Stimulated activated memory B cell treated with anti-CD40 and anti-IgM and Interleukin-4, amounts not matched to agents 10 μg/mL and 1 μg/mL and 100 μg/mL, for 72 hours (primary cell): ENCODE results near the gene AP1S3.
"Not testable (repeated sequence)": the region's sequence is repeated elsewhere in the genome, so short reads cannot be mapped to it uniquely, and the experiment has no call there.

Experiments
- ATAC-seq: fragments of 150-1000 bp; cut with Tn5 transposase; 2 replicates; pipeline ENCODE4 v1.10.0; 2021
- H3K27ac Mint-ChIP-seq: one replicate; pipeline ENCODE4 v1.8.0; 2022; ENCODE audit warnings: mild to moderate bottlenecking, mixed read lengths
- H3K27me3 Mint-ChIP-seq: one replicate; pipeline ENCODE4 v1.8.0; 2022; ENCODE audit warnings: mixed read lengths
- H3K36me3 Mint-ChIP-seq: one replicate; pipeline ENCODE4 v1.8.0; 2022; ENCODE audit warnings: mixed read lengths
- H3K4me1 Mint-ChIP-seq: one replicate; pipeline ENCODE4 v1.8.0; 2022; ENCODE audit warnings: mixed read lengths
- H3K4me3 Mint-ChIP-seq: one replicate; pipeline ENCODE4 v1.8.0; 2022; ENCODE audit warnings: mild to moderate bottlenecking, moderate library complexity, mixed read lengths
- H3K9me3 Mint-ChIP-seq: one replicate; pipeline ENCODE4 v1.8.0; 2022; ENCODE audit warnings: mixed read lengths

Gene AP1S3

GRCh38 chr2:223837287-223838061 is at the start of gene AP1S3:
TSS of gene AP1S3 (minus strand) at chr2:223837582. CDS start at chr2:223837450, 132 bp downstream.
- no peaks in the 10 kb centered on the region for H3K9me3 Mint-ChIP-seq
- peak within 1 kb of the TSS; percentile 96 for H3K4me3 Mint-ChIP-seq
- H3K27me3 Mint-ChIP-seq, result no peaks in the 10 kb centered on the region
- ATAC-seq, result peak; percentile 84
- H3K36me3 Mint-ChIP-seq, result peaks cover 9% of the 10 kb centered on the region
- peak within 1 kb of the TSS; percentile 96 for H3K27ac Mint-ChIP-seq
- peaks cover 68% of the 10 kb centered on the region for H3K4me1 Mint-ChIP-seq

GRCh38 chr2:223887127-223887526 is 49.7 kb upstream of the AP1S3 start:
- peaks cover 3% of the 10 kb centered on the region for H3K9me3 Mint-ChIP-seq
- peak overlapping the region; percentile 8 for H3K27ac Mint-ChIP-seq
- peaks cover 47% of the 10 kb centered on the region for H3K4me1 Mint-ChIP-seq
- no peak overlapping the region for H3K4me3 Mint-ChIP-seq
- no peaks in the 10 kb centered on the region for H3K27me3 Mint-ChIP-seq
- peaks cover 31% of the 10 kb centered on the region for H3K36me3 Mint-ChIP-seq
- ATAC-seq, result no peak

- H3K36me3 Mint-ChIP-seq, result peaks cover 35% of the 10 kb centered on the region
- H3K4me3 Mint-ChIP-seq, result no peak overlapping the region
- peak overlapping the region; percentile 8 for H3K27ac Mint-ChIP-seq
- H3K4me1 Mint-ChIP-seq, result peaks cover 51% of the 10 kb centered on the region
- ATAC-seq, result no peak
- H3K9me3 Mint-ChIP-seq, result peaks cover 3% of the 10 kb centered on the region
- H3K27me3 Mint-ChIP-seq, result no peaks in the 10 kb centered on the region
These were observed 49.3 kb upstream of the AP1S3 start for GRCh38 chr2:223886726-223887125.

- H3K36me3 Mint-ChIP-seq, result peaks cover 49% of the 10 kb centered on the region
- peak overlapping the region; percentile 89 for H3K27ac Mint-ChIP-seq
- peaks cover 38% of the 10 kb centered on the region for H3K4me1 Mint-ChIP-seq
- peak; percentile 94 for ATAC-seq
- H3K27me3 Mint-ChIP-seq, result no peaks in the 10 kb centered on the region
- H3K9me3 Mint-ChIP-seq, result peaks cover 1% of the 10 kb centered on the region
- no peak overlapping the region for H3K4me3 Mint-ChIP-seq
These were observed 47.0 kb upstream of the AP1S3 start for GRCh38 chr2:223884399-223884798.

GRCh38 chr2:223882715-223883114 is 45.3 kb upstream of the AP1S3 start:
- ATAC-seq, result no peak
- no peaks in the 10 kb centered on the region for H3K27me3 Mint-ChIP-seq
- H3K4me3 Mint-ChIP-seq, result no peak overlapping the region
- no peaks in the 10 kb centered on the region for H3K9me3 Mint-ChIP-seq
- peaks cover 36% of the 10 kb centered on the region for H3K4me1 Mint-ChIP-seq
- peaks cover 58% of the 10 kb centered on the region for H3K36me3 Mint-ChIP-seq
- H3K27ac Mint-ChIP-seq, result peak overlapping the region; percentile 81

GRCh38 chr2:223880796-223881195 is 43.4 kb upstream of the AP1S3 start:
- Mint-ChIP-seq H3K27ac (peak overlapping the region; percentile 81), H3K4me1 (peaks cover 31% of the 10 kb centered on the region), H3K27me3 (no peaks in the 10 kb centered on the region), H3K4me3 (no peak overlapping the region), H3K36me3 (peaks cover 59% of the 10 kb centered on the region), H3K9me3 (no peaks in the 10 kb centered on the region)
- no peak for ATAC-seq

- ATAC-seq, result no peak
- Mint-ChIP-seq H3K9me3 (no peaks in the 10 kb centered on the region), H3K4me3 (no peak overlapping the region), H3K27me3 (no peaks in the 10 kb centered on the region), H3K27ac (peak overlapping the region; percentile 57), H3K36me3 (peaks cover 62% of the 10 kb centered on the region), H3K4me1 (peaks cover 15% of the 10 kb centered on the region)
These were observed 40.5 kb upstream of the AP1S3 start for GRCh38 chr2:223877721-223878410.

GRCh38 chr2:223873672-223874071 is 36.3 kb upstream of the AP1S3 start:
- no peak overlapping the region for H3K4me3 Mint-ChIP-seq
- H3K9me3 Mint-ChIP-seq, result no peaks in the 10 kb centered on the region
- H3K4me1 Mint-ChIP-seq, result peaks cover 6% of the 10 kb centered on the region
- no peak for ATAC-seq
- H3K27ac Mint-ChIP-seq, result no peak overlapping the region
- peaks cover 49% of the 10 kb centered on the region for H3K36me3 Mint-ChIP-seq
- H3K27me3 Mint-ChIP-seq, result no peaks in the 10 kb centered on the region

- H3K27me3 Mint-ChIP-seq, H3K4me1 Mint-ChIP-seq, H3K4me3 Mint-ChIP-seq, H3K9me3 Mint-ChIP-seq, ATAC-seq, H3K27ac Mint-ChIP-seq: not testable (repeated sequence)
- peaks cover 40% of the 10 kb centered on the region for H3K36me3 Mint-ChIP-seq
These were observed 35.4 kb upstream of the AP1S3 start for GRCh38 chr2:223872772-223873171.

GRCh38 chr2:223871661-223872060 is 34.3 kb upstream of the AP1S3 start:
- H3K36me3 Mint-ChIP-seq, result peaks cover 29% of the 10 kb centered on the region
- H3K9me3 Mint-ChIP-seq, H3K27me3 Mint-ChIP-seq, H3K4me3 Mint-ChIP-seq, H3K27ac Mint-ChIP-seq, H3K4me1 Mint-ChIP-seq, ATAC-seq: not testable (repeated sequence)

- no peaks in the 10 kb centered on the region for H3K27me3 Mint-ChIP-seq
- H3K4me3 Mint-ChIP-seq, result no peak overlapping the region
- H3K36me3 Mint-ChIP-seq, result peaks cover 29% of the 10 kb centered on the region
- H3K4me1 Mint-ChIP-seq, result peaks cover 7% of the 10 kb centered on the region
- H3K27ac Mint-ChIP-seq, result no peak overlapping the region
- H3K9me3 Mint-ChIP-seq, result no peaks in the 10 kb centered on the region
- no peak for ATAC-seq
These were observed 33.6 kb upstream of the AP1S3 start for GRCh38 chr2:223870840-223871611.

- Mint-ChIP-seq H3K27ac (no peak overlapping the region), H3K4me1 (peaks cover 22% of the 10 kb centered on the region)
- ATAC-seq, result no peak
These were observed 30.6 kb upstream of the AP1S3 start for GRCh38 chr2:223868005-223868404.

GRCh38 chr2:223865907-223866508 is 28.6 kb upstream of the AP1S3 start:
- Mint-ChIP-seq H3K27me3 (no peaks in the 10 kb centered on the region), H3K27ac (peak overlapping the region; percentile 63), H3K4me1 (peaks cover 26% of the 10 kb centered on the region), H3K4me3 (no peak overlapping the region), H3K36me3 (peaks cover 18% of the 10 kb centered on the region), H3K9me3 (no peaks in the 10 kb centered on the region)
- no peak for ATAC-seq

More at GRCh38 chr2:223868005-223868404, 30.6 kb upstream of the AP1S3 start:
- Mint-ChIP-seq H3K36me3 (peaks cover 23% of the 10 kb centered on the region), H3K9me3 (no peaks in the 10 kb centered on the region), H3K4me3 (no peak overlapping the region), H3K27me3 (no peaks in the 10 kb centered on the region)

GRCh38 chr2:223865124-223865523 is 27.7 kb upstream of the AP1S3 start:
- peaks cover 24% of the 10 kb centered on the region for H3K36me3 Mint-ChIP-seq
- H3K27ac Mint-ChIP-seq, result peak overlapping the region; percentile 63
- ATAC-seq, result peak; percentile 71
- peaks cover 34% of the 10 kb centered on the region for H3K4me1 Mint-ChIP-seq
- H3K27me3 Mint-ChIP-seq, result no peaks in the 10 kb centered on the region
- H3K9me3 Mint-ChIP-seq, result no peaks in the 10 kb centered on the region
- peak overlapping the region; percentile 16 for H3K4me3 Mint-ChIP-seq

- Mint-ChIP-seq H3K9me3 (no peaks in the 10 kb centered on the region), H3K36me3 (peaks cover 17% of the 10 kb centered on the region), H3K4me1 (peaks cover 46% of the 10 kb centered on the region), H3K4me3 (no peak overlapping the region), H3K27me3 (no peaks in the 10 kb centered on the region), H3K27ac (no peak overlapping the region)
- ATAC-seq, result no peak
These were observed 26.1 kb upstream of the AP1S3 start for GRCh38 chr2:223863491-223863890.
